ENCODE measurements around the gene INPP5F. TPM values are rescaled to one million over a fixed set of nuclear protein-coding genes. Genes with fewer than 3 reads are reported as not detected.
"Not testable (repeated sequence)": the region's sequence is repeated elsewhere in the genome, so short reads cannot be mapped to it uniquely, and the experiment has no call there.

INPP5F gene
- polyA plus RNA-seq, 1 donor (not counting 4 experiments of a cell fraction or from before 2014, with no cell fraction given) = 21.1 TPM

GRCh38 chr10:119770928-119771327 lies 45.1 kb downstream of the INPP5F start:
- H3K36me3 ChIP-seq (ENCODE audit: control insufficient read depth in 2 of 2, extremely low read depth in 1 of 2, insufficient read depth in 2 of 2, low read length in 2 of 2) = peaks cover 0 to 2% of the 10 kb centered on the region in 2 experiments
- peaks cover 36% of the 10 kb centered on the region for H3K4me1 ChIP-seq (ENCODE audit: control insufficient read depth, extremely low read depth, insufficient read depth, low read length)
- H2AFZ ChIP-seq (ENCODE audit: control insufficient read depth, low read length) = no peak overlapping the region
- no peaks in the 10 kb centered on the region for H3K27me3 ChIP-seq (ENCODE audit: control insufficient read depth, extremely low read depth, insufficient read depth, low read length)
- FAIRE-seq = peak; percentile 62
- H3K79me2 ChIP-seq (ENCODE audit: control insufficient read depth, insufficient read depth, low read length) = peaks cover 13% of the 10 kb centered on the region
- no peaks in the 10 kb centered on the region for H4K20me1 ChIP-seq (ENCODE audit: control insufficient read depth, extremely low read depth, insufficient read depth, low read length)
- no peaks in the 10 kb centered on the region for H3K9me3 ChIP-seq (ENCODE audit: control insufficient read depth, low read depth, low read length)
- H3K27ac ChIP-seq (ENCODE audit: control insufficient read depth, insufficient read depth, low read length) = peak overlapping the region; percentile 66
- TF ChIP-seq EZH2 (IDR thresholded peaks at IDR 0.05; ENCODE audit: low read length) (no peak), CTCF (optimal IDR thresholded peaks at IDR 0.05 in 1 of 3, IDR thresholded peaks at IDR 0.05 in 1 of 3, conservative IDR thresholded peaks at IDR 0.05 in 1 of 3; ENCODE audit: extremely low read depth in 1 of 3, insufficient read depth in 2 of 3, low read length in 3 of 3) (no peak)
- dilution Hi-C loops (cut with MboI; ENCODE audit: extremely low pct_ligation_motif_present, low sequenced_read_pairs) = no loop called here
- no peak overlapping the region for H3K9ac ChIP-seq (ENCODE audit: control insufficient read depth, extremely low read depth, insufficient read depth, low read length)
- peak overlapping the region; percentile 85 for H3K4me2 ChIP-seq (ENCODE audit: control insufficient read depth, extremely low read depth, insufficient read depth, low read depth, low read length)
- H3K9me1 ChIP-seq (ENCODE audit: control insufficient read depth, extremely low read depth, insufficient read depth, low read length) = peaks cover 3% of the 10 kb centered on the region
- H3K4me3 ChIP-seq (ENCODE audit: control insufficient read depth in 2 of 3, extremely low read depth in 1 of 3, insufficient read depth in 2 of 3, low read depth in 1 of 3, low read length in 3 of 3) = peak overlapping the region in 2 of 3 experiments; percentile 37 to 48
- no peak for DNase-seq (ENCODE audit: low read depth, low spot score)

GRCh38 chr10:119772334-119772733 lies 46.5 kb downstream of the INPP5F start:
- FAIRE-seq = no peak
- Histone ChIP-seq H4K20me1 (ENCODE audit: control insufficient read depth, extremely low read depth, insufficient read depth, low read length) (no peaks in the 10 kb centered on the region), H3K9ac (ENCODE audit: control insufficient read depth, extremely low read depth, insufficient read depth, low read length) (no peak overlapping the region)

GRCh38 chr10:119773041-119773440 lies 47.2 kb downstream of the INPP5F start:
- H3K4me1 ChIP-seq (ENCODE audit: control insufficient read depth, extremely low read depth, insufficient read depth, low read length) = peaks cover 34% of the 10 kb centered on the region
- H3K27ac ChIP-seq (ENCODE audit: control insufficient read depth, insufficient read depth, low read length); FAIRE-seq; H2AFZ ChIP-seq (ENCODE audit: control insufficient read depth, low read length); H3K4me2 ChIP-seq (ENCODE audit: control insufficient read depth, extremely low read depth, insufficient read depth, low read depth, low read length); H3K9me3 ChIP-seq (ENCODE audit: control insufficient read depth, low read depth, low read length); H4K20me1 ChIP-seq (ENCODE audit: control insufficient read depth, extremely low read depth, insufficient read depth, low read length); dilution Hi-C loops (cut with MboI; ENCODE audit: extremely low pct_ligation_motif_present, low sequenced_read_pairs); H3K9ac ChIP-seq (ENCODE audit: control insufficient read depth, extremely low read depth, insufficient read depth, low read length); H3K27me3 ChIP-seq (ENCODE audit: control insufficient read depth, extremely low read depth, insufficient read depth, low read length); DNase-seq (ENCODE audit: low read depth, low spot score); H3K9me1 ChIP-seq (ENCODE audit: control insufficient read depth, extremely low read depth, insufficient read depth, low read length); H3K4me3 ChIP-seq (ENCODE audit: control insufficient read depth in 2 of 3, extremely low read depth in 1 of 3, insufficient read depth in 2 of 3, low read depth in 1 of 3, low read length in 3 of 3); H3K36me3 ChIP-seq (ENCODE audit: control insufficient read depth in 2 of 2, extremely low read depth in 1 of 2, insufficient read depth in 2 of 2, low read length in 2 of 2): not testable (repeated sequence)
- peaks cover 15% of the 10 kb centered on the region for H3K79me2 ChIP-seq (ENCODE audit: control insufficient read depth, insufficient read depth, low read length)

More at GRCh38 chr10:119772334-119772733, 46.5 kb downstream of the INPP5F start:
- Histone ChIP-seq H3K9me1 (ENCODE audit: control insufficient read depth, extremely low read depth, insufficient read depth, low read length) (peaks cover 3% of the 10 kb centered on the region), H3K4me2 (ENCODE audit: control insufficient read depth, extremely low read depth, insufficient read depth, low read depth, low read length) (no peak overlapping the region), H3K27me3 (ENCODE audit: control insufficient read depth, extremely low read depth, insufficient read depth, low read length) (no peaks in the 10 kb centered on the region), H3K9me3 (ENCODE audit: control insufficient read depth, low read depth, low read length) (no peaks in the 10 kb centered on the region), H3K79me2 (ENCODE audit: control insufficient read depth, insufficient read depth, low read length) (peaks cover 15% of the 10 kb centered on the region), H3K36me3 (ENCODE audit: control insufficient read depth in 2 of 2, extremely low read depth in 1 of 2, insufficient read depth in 2 of 2, low read length in 2 of 2) (peaks cover 0 to 2% of the 10 kb centered on the region in 2 experiments), H2AFZ (ENCODE audit: control insufficient read depth, low read length) (no peak overlapping the region), H3K27ac (ENCODE audit: control insufficient read depth, insufficient read depth, low read length) (no peak overlapping the region), H3K4me1 (ENCODE audit: control insufficient read depth, extremely low read depth, insufficient read depth, low read length) (peaks cover 36% of the 10 kb centered on the region), H3K4me3 (ENCODE audit: control insufficient read depth in 2 of 3, extremely low read depth in 1 of 3, insufficient read depth in 2 of 3, low read depth in 1 of 3, low read length in 3 of 3) (no peak overlapping the region)
- dilution Hi-C loops (cut with MboI; ENCODE audit: extremely low pct_ligation_motif_present, low sequenced_read_pairs) = no loop called here
- TF ChIP-seq CTCF (optimal IDR thresholded peaks at IDR 0.05 in 1 of 3, IDR thresholded peaks at IDR 0.05 in 1 of 3, conservative IDR thresholded peaks at IDR 0.05 in 1 of 3; ENCODE audit: extremely low read depth in 1 of 3, insufficient read depth in 2 of 3, low read length in 3 of 3) (no peak), EZH2 (IDR thresholded peaks at IDR 0.05; ENCODE audit: low read length) (no peak)
- DNase-seq (ENCODE audit: low read depth, low spot score) = no peak
